ENCODE results near the gene XRCC3.

Gene XRCC3

GRCh38 chr14:103753774-103754173 lies 38.5 kb upstream of the XRCC3 start:
- no peak for TF ChIP-seq CTCF (conservative IDR thresholded peaks at IDR 0.05)
- TF ChIP-seq ZFX (IDR thresholded peaks at IDR 0.05) = no peak
- peak overlapping the region; percentile 34; the same call in 1 of the 2 replicates for H3K27ac ChIP-seq

GRCh38 chr14:103749860-103750259 lies 34.6 kb upstream of the XRCC3 start:
- H3K27ac ChIP-seq = no peak overlapping the region
- TF ChIP-seq CTCF (conservative IDR thresholded peaks at IDR 0.05) = no peak
- no peak for TF ChIP-seq ZFX (IDR thresholded peaks at IDR 0.05)

DNA sequence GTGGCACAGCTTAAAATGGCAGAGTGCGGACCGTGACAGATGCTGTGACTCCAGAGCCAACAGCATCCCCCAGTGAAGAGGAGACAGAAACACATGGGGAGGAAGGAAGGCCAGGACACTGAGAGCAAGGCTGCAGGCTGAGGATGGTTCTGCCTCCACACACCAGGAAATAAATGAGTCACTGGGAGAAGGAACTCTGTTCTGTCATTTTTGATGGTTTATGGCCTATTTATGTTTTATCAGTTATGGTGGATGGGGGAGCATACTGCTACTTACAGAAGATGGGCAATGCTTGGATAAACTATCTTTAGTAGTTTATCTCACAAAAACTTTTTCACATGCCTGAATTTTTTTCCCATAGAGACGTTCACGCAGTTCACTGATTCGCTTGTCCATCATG lies 34.2 kb upstream of the XRCC3 start:
- no peak for TF ChIP-seq ZFX (IDR thresholded peaks at IDR 0.05)
- no peak for TF ChIP-seq CTCF (conservative IDR thresholded peaks at IDR 0.05)
- no peak overlapping the region for H3K27ac ChIP-seq

GRCh38 chr14:103748534-103748857 lies 33.2 kb upstream of the XRCC3 start:
- TF ChIP-seq CTCF (conservative IDR thresholded peaks at IDR 0.05) (no peak), ZFX (IDR thresholded peaks at IDR 0.05) (no peak)
- no peak overlapping the region for H3K27ac ChIP-seq

DNA sequence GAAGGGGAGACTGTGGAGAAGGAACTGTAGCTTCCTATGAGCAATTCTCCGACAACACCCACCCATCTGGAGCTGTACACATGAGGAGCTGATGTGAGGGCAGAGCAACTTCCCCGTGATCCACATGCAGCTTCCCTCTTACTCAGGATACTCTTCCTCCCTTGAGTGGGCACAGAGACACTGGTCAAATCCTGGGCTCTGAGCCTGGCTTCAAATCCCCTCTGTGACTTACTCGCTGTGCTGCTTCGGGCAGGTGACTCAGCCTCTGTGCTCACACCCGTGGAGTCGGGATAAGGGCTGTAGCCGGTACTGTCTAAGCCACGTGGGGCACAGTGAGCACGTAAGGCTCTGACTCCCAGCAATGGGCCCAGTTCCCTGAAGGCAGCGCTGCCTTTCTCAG lies 31.4 kb upstream of the XRCC3 start:
- no peak overlapping the region for H3K27ac ChIP-seq
- TF ChIP-seq ZFX (IDR thresholded peaks at IDR 0.05) = no peak
- TF ChIP-seq CTCF (conservative IDR thresholded peaks at IDR 0.05) = no peak

DNA sequence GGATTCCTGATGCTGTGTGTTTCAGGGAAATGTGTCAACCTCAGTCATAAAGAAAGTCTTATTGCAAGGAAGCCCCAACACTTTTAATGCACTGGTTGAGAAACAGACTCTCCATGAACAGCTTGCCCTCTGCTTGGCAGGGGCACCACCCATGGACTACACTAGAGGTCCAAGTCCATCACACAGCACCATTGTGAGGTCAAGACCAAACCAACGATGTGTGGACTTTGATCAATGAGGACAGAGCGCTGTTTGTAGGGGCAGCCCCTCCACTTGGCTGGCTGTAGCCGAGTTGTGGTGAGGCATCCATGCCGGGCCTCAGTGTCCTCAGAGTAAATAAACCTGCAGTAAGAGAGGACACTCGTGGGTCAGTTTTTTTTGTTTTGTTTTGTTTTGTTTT lies 30.2 kb upstream of the XRCC3 start:
- no peak overlapping the region for H3K27ac ChIP-seq
- TF ChIP-seq ZFX (IDR thresholded peaks at IDR 0.05) = no peak
- no peak for TF ChIP-seq CTCF (conservative IDR thresholded peaks at IDR 0.05)

GRCh38 chr14:103744621-103745395 lies 29.6 kb upstream of the XRCC3 start:
- no peak overlapping the region for H3K27ac ChIP-seq
- TF ChIP-seq CTCF (conservative IDR thresholded peaks at IDR 0.05) (no peak), ZFX (IDR thresholded peaks at IDR 0.05) (no peak)
